HG02763 (cell line): Measurements from ENCODE around the gene MIGA1.
A peak's percentile ranks its signal among the peaks of the same experiment; 100 is the strongest.
"Not testable (repeated sequence)": the region's sequence is repeated elsewhere in the genome, so short reads cannot be mapped to it uniquely, and the experiment has no call there.

Experiments
- ATAC-seq: cut with Tn5 transposase; IDR thresholded peaks from one replicate; pipeline ENCODE4 v1.9.1; 2021; ENCODE audit warnings: mild to moderate bottlenecking, moderate library complexity; ENCODE audit not compliant: unreplicated experiment

The MIGA1 gene

GRCh38 chr1:77779529-77780281 lies at the start of gene MIGA1:
MIGA1 (plus strand) TSS chr1:77779649; CDS start chr1:77783253, 3,604 bp downstream.
- peak; percentile 96 for ATAC-seq

GRCh38 chr1:77732090-77732489 lies 47.4 kb upstream of the MIGA1 start:
- ATAC-seq: no peak

GRCh38 chr1:77739235-77739634 lies 40.2 kb upstream of the MIGA1 start:
- no peak for ATAC-seq

DNA sequence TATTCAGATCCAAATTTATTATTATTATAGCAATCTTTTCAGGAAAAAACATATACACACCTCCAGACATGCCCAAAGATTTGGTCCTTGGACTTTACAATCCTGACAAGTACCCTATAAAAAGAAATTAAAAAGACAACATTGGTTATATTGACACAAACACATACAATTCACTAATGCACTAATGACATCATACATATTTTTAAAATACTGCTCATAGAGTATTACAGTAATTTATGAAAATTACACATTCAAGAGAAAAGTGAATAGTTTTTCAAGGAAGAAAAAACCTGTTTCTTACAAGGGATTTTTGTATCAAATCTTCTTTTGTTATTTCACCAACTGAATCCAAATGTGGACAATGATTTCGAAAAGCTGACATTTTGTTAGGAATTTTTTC lies 38.1 kb upstream of the MIGA1 start:
- no peak for ATAC-seq

DNA sequence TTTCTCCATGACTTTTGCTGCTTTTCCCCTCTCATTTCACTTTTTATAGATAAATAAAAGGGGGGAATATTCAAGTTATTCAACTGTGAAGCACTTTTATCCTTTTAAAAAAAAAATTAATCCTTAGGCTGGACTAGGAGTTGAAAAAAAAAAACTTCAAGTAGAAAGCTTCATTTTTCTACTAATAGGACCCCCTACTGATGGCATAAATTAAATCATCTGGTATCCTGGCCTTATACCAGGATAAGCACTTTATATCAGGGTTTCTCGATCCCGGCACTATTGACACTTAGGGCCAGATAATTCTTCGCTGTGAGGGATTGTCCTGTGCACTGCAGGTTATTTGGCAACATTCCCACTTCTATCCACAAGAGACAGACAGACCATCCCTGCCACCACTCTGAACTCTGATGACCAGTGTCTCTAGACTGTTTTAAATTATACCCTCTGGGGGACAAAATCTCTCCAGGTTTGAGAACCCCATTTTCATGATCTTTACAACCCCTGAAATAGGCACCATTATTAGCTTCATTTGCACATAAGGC lies 37.4 kb upstream of the MIGA1 start:
- ATAC-seq: no peak

- no peak for ATAC-seq
Measured at GRCh38 chr1:77744576-77744975, 34.9 kb upstream of the MIGA1 start.

GRCh38 chr1:77749489-77749888 lies 30.0 kb upstream of the MIGA1 start:
- not testable (repeated sequence) for ATAC-seq

- no peak for ATAC-seq
Measured at GRCh38 chr1:77756052-77756754, 23.2 kb upstream of the MIGA1 start.

GRCh38 chr1:77757066-77757584 lies 22.3 kb upstream of the MIGA1 start:
- ATAC-seq: no peak

- ATAC-seq: no peak
Measured at GRCh38 chr1:77757603-77758002, 21.8 kb upstream of the MIGA1 start.

DNA sequence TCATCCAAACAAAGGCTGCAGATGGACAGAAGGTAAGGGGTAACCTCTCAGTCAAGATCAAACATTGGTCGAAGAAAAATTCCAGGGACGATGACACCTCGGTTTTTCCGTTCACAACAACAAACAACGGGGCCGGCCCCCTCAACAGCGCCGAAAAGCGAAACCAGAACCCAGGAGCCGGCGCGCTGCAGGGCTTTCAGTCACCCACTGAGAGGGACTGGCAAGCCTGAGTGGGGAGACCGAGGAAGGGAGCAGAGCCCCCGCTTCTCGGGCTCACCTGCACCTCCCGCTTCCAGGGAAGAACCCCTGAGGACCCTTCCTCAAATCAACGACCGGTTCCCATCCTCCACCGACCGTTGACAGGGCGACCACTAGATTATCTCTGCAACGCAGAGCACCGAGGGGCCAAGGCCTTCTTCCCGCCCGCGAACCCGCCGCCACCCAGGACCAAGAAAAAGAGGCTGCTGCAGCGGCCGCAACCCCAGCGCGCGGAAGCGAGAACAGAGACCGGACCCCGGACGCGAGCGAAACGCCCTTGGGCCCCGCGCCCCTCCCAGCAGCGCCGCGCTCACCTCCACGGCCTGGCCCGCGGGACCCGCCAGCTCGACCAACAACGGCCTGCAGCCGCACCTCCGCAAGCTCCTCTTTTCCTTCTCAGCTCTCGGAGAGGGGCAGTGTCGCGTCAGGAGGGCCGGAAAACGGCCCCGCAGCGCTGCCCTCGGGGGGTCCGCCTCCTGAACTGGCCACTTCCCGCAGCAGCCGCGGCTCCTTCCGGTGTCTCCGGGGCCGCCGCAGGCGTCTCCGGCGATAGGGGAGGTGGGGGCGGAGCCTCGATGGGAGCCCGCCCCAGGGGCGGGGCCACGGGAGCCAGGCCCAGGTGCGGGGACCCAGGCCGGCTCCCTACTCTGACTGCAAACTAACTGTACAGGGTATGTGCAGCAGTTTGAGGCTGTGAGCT lies 20.1 kb upstream of the MIGA1 start, which contains the start of gene USP33:
Gene USP33, minus strand, starts transcription at position 782 of the 958 bp plus-strand sequence. CDS start 18,155 bp downstream, outside the sequence.
- ATAC-seq: peak; percentile 97

- ATAC-seq: no peak
Measured at GRCh38 chr1:77762072-77762476, 17.4 kb upstream of the MIGA1 start.

DNA sequence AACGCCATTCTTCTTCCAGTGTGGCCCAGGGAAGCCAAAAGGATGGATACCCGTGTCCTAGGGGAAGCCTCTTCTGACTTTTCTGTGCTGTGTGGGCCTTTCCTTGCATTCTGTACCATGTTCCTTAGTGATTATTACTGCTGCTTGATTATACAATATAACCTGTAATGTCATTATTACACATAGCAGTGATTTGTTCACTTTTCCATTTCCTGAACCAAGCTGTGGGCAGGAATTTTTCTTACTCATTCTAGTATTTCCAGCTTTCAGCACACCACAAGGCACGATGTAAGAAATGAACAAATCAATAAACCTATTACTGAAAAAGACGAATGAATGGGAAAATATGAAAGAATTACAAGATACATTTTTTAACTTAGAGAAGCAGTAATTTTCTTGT lies 11.4 kb upstream of the MIGA1 start:
- ATAC-seq: no peak

GRCh38 chr1:77776007-77776700 lies 3.3 kb upstream of the MIGA1 start:
- no peak for ATAC-seq

- no peak for ATAC-seq
Measured at GRCh38 chr1:77781683-77782082, 2.2 kb downstream of the MIGA1 start.

DNA sequence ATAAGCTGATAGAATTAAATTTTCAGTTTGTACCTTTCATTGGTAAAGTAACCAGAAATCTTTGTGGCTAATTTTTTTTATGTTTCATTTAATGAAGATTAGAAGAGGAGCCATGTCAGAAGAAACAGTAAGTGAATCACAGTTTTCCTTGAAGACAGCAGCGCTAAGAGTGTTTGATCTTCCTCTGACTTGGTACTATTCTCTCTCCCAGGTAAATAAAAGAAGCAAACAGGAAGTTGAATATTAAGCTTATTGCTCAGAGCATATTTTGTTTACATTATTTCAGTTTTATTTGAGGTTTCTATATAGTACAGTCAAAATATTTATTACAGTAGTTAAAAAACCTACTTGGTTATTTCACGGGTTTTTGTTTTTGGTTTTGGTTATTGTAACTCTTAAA lies 3.7 kb downstream of the MIGA1 start:
- ATAC-seq: no peak

- not testable (repeated sequence) for ATAC-seq
Measured at GRCh38 chr1:77786093-77786741, 6.8 kb downstream of the MIGA1 start.

- no peak for ATAC-seq
Measured at GRCh38 chr1:77794550-77794949, 15.1 kb downstream of the MIGA1 start.

GRCh38 chr1:77796695-77797405 lies 17.4 kb downstream of the MIGA1 start:
- no peak for ATAC-seq
